Esophagus muscularis mucosa (tissue), 4 donors: Measurements from ENCODE around the gene TRPV4. TPM values are rescaled to one million over a fixed set of nuclear protein-coding genes. Genes with fewer than 3 reads are reported as not detected.
"Not testable (repeated sequence)": the region's sequence is repeated elsewhere in the genome, so short reads cannot be mapped to it uniquely, and the experiment has no call there.

Experiments
- DNase-seq: peaks from one replicate; pipeline ENCODE4 v3.0.0-alpha.2; 2017; ENCODE audit errors: extremely low spot score
- H3K27ac ChIP-seq, 4 donors: fragments of 200-600 bp; sonication (generic); replicated peaks in 1 of 4; 1 replicate in 3 of 4; 2 replicates in 1 of 4; pipeline ENCODE4 v1.5.1; 2016 to 2019; ENCODE audit warnings: mild to moderate bottlenecking in 1 of 4
- H3K27me3 ChIP-seq, 4 donors: fragments of 200-600 bp; sonication (generic); one replicate each; pipeline versions ENCODE4 v1.5.1 to v1.6.0; 2016 to 2019
- H3K36me3 ChIP-seq, 4 donors: fragments of 200-600 bp; sonication (generic); one replicate each; pipeline ENCODE4 v1.5.1; 2016 to 2019
- H3K4me1 ChIP-seq, 4 donors: fragments of 200-600 bp; sonication (generic); one replicate each; pipeline ENCODE4 v1.5.1; 2016 to 2019
- H3K4me3 ChIP-seq, 4 donors: fragments of 200-600 bp; sonication (generic); 1 replicate in 2 of 4; 2 replicates in 2 of 4; pipeline ENCODE4 v1.5.1; 2016 to 2019; ENCODE audit warnings: mild to moderate bottlenecking in 4 of 4, moderate library complexity in 1 of 4
- H3K9me3 ChIP-seq, 4 donors: fragments of 200-600 bp; sonication (generic); 1 replicate in 3 of 4; 2 replicates in 1 of 4; pipeline ENCODE4 v1.5.1; 2016 to 2019
- CTCF ChIP-seq, 3 experiments: fragments of 200-600 bp in 2 of 3; fragments of 450-650 bp in 1 of 3; sonication (generic) in 2 of 3; IDR thresholded peaks; one replicate each; pipeline ENCODE4 v1.5.1; 2017 to 2019; ENCODE audit warnings: antibody characterized with exemption in 3 of 3, mild to moderate bottlenecking in 2 of 3, moderate library complexity in 1 of 3
- EP300 ChIP-seq: sonication (generic); formaldehyde crosslinking; IDR thresholded peaks from one replicate; pipeline ENCODE4 v1.6.1; 2017; ENCODE audit warnings: antibody characterized with exemption
- POLR2A ChIP-seq: fragments of 450-650 bp; IDR thresholded peaks from one replicate; pipeline ENCODE4 v1.6.1; 2017; ENCODE audit warnings: antibody characterized with exemption, moderate library complexity, mild to moderate bottlenecking, low read depth
- POLR2AphosphoS5 ChIP-seq, 2 donors: sonication (generic); formaldehyde crosslinking; IDR thresholded peaks; one replicate each; pipeline ENCODE4 v1.6.1; 2017; ENCODE audit warnings: antibody characterized with exemption in 2 of 2
- WGBS: methylation state at CpG from one replicate; pipeline ENCODE4 v1.1.5; 2018; 5-methylcytosine and 5-hydroxymethylcytosine counted together
- intact Hi-C: fragments of 100-400 bp; cut with DNase I; formaldehyde crosslinking; loops from one replicate; pipeline ENCODE4 v1.15.1; 2023
- total RNA-seq, 4 donors: library from RNA; depleted of rRNA; stranded (reverse); fragments of >200 nt; gene quantifications; one replicate each; pipeline versions ENCODE4 v1.1.0 to v1.2.1, GENCODE V29; 2016

TRPV4 gene
- total RNA-seq, 4 donors from 2014 or later, result under 0.01 to 0.63 (median 0.35) TPM

DNA sequence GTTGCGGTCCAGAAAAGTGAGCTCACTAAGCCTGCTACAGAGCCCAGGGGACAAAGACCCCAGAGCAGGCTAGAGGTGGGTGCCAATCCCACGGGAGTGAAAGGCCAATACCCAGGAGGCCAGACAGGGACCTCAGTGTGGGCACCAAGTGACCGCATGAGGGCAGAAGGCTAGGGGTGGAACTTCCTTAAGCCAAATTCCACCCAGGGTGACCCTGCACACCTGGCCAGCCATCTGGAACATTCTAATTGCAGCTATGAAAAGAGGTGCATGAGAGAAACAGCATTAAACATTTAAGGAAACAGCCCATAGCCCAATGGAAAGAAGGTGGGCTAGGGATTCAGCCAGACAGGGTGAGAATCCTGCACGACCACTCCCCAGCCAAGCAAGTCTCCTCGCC lies 27.8 kb upstream of the TRPV4 start:
- intact Hi-C loops, result no loop called here
- DNase-seq, result no peak
- Histone ChIP-seq H3K4me1 (peaks cover 3 to 19% (median 15%) of the 10 kb centered on the region in 4 donors), H3K9me3 (no peaks in the 10 kb centered on the region), H3K36me3 (peaks cover 11 to 40% (median 37%) of the 10 kb centered on the region in 4 donors), H3K27me3 (no peaks in the 10 kb centered on the region), H3K27ac (no peak overlapping the region), H3K4me3 (no peak overlapping the region)
- TF ChIP-seq CTCF (IDR thresholded peaks at IDR 0.05) (no peak), POLR2AphosphoS5 (IDR thresholded peaks at IDR 0.05) (no peak), EP300 (no peak), POLR2A (no peak)
- WGBS, result 90% methylated on average over 5 of the region's 5 CpGs

DNA sequence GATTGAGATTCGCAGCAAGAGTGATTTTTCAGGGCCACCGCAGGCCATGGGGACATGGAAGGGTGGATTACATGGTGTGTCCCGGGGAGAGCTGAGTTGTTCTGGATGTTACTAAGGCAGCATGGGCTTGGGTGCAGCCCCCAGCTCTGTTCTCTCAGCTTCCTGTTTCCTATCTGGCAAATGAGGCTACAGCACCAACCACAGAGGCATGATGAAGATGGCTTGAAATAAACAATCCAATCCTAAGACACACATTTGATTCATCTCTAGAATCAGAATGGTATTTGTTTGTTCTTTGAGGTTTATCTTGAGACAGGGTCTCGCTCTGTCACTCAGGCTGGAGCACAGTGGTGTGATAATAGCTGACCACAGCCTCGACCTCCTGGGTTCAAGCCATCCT lies 25.6 kb upstream of the TRPV4 start:
- Histone ChIP-seq H3K9me3 (no peaks in the 10 kb centered on the region), H3K36me3 (peaks cover 24 to 61% (median 59%) of the 10 kb centered on the region in 4 donors), H3K27ac (no peak overlapping the region), H3K27me3 (no peaks in the 10 kb centered on the region), H3K4me1 (peaks cover 0 to under 1% (median under 1%) of the 10 kb centered on the region in 4 donors), H3K4me3 (no peak overlapping the region)
- no peak for TF ChIP-seq POLR2AphosphoS5 (IDR thresholded peaks at IDR 0.05)
- TF ChIP-seq EP300, result no peak
- DNase-seq, result no peak
- 97% methylated on average over 5 of the region's 5 CpGs for WGBS
- intact Hi-C loops, result no loop called here

DNA sequence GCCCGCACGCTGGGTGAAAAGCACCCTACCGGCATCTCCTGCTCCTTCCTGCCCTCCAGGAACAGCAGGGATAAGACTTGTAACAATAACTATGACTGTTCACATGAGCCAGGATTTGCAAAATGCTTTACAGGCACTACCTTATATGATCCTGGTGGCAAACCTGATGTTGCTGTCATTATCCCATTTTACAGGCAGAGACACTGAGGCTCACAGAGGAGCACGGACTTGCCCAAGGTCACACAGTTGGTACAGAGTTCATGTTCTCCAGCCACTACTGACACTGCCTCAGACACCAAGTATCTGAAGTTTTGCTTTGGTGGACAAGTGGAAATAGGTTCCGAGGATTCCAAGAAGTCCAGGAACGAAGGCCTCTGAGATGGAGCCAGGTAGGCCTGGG lies 24.5 kb upstream of the TRPV4 start:
- Histone ChIP-seq H3K27me3 (no peaks in the 10 kb centered on the region), H3K9me3 (no peaks in the 10 kb centered on the region), H3K27ac (no peak overlapping the region), H3K36me3 (peaks cover 24 to 65% (median 62%) of the 10 kb centered on the region in 4 donors), H3K4me3 (no peak overlapping the region), H3K4me1 (no peaks in the 10 kb centered on the region)
- no peak for DNase-seq
- intact Hi-C loops, result no loop called here
- TF ChIP-seq POLR2A, result no peak
- TF ChIP-seq CTCF (IDR thresholded peaks at IDR 0.05), result no peak
- no peak for TF ChIP-seq POLR2AphosphoS5 (IDR thresholded peaks at IDR 0.05)
- no peak for TF ChIP-seq EP300
- 94% methylated on average over 6 of the region's 6 CpGs for WGBS

GRCh38 chr12:109855377-109855776 lies 22.2 kb upstream of the TRPV4 start:
- no peak for DNase-seq
- H3K4me3 ChIP-seq, result no peak overlapping the region
- peaks cover 28 to 73% (median 67%) of the 10 kb centered on the region in 4 donors for H3K36me3 ChIP-seq
- H3K27me3 ChIP-seq, result no peaks in the 10 kb centered on the region
- no peaks in the 10 kb centered on the region for H3K9me3 ChIP-seq
- WGBS, result 90% methylated on average over 7 of the region's 14 CpGs
- H3K4me1 ChIP-seq, result no peaks in the 10 kb centered on the region
- no peak overlapping the region for H3K27ac ChIP-seq
- intact Hi-C loops, result no loop called here
- TF ChIP-seq POLR2A, result no peak
- no peak for TF ChIP-seq EP300
- TF ChIP-seq CTCF (IDR thresholded peaks at IDR 0.05), result no peak
- no peak for TF ChIP-seq POLR2AphosphoS5 (IDR thresholded peaks at IDR 0.05)

DNA sequence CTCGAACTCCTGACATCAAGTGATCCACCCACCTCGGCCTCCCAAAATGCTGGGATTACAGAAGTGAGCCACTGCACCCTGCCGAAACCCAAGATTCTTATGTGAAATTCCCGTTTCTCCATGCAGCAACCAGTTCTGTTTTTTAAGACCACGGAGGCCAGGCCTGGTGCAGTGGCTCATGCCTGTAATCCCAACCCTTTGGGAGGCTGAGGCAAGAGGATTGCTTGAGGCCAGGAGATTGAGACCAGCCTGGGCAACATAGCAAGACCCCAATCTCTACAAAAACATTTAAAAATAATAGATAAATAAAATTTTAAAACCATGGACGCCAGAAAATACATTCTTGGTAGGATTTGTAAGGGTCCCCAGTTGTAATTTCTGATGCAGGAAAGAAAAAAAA lies 17.3 kb upstream of the TRPV4 start:
- peaks cover 15 to 42% (median 34%) of the 10 kb centered on the region in 4 donors for H3K36me3 ChIP-seq
- H3K27me3 ChIP-seq, H3K9me3 ChIP-seq, H3K4me3 ChIP-seq, DNase-seq, H3K4me1 ChIP-seq, intact Hi-C loops, H3K27ac ChIP-seq: not testable (repeated sequence)
- WGBS, result 91% methylated on average over 6 of the region's 6 CpGs

GRCh38 chr12:109847142-109847735 lies 14.0 kb upstream of the TRPV4 start:
- DNase-seq, result no peak
- 61% methylated on average over 7 of the region's 7 CpGs for WGBS
- Histone ChIP-seq H3K27ac (no peak overlapping the region), H3K27me3 (no peaks in the 10 kb centered on the region), H3K4me3 (no peak overlapping the region), H3K9me3 (no peaks in the 10 kb centered on the region), H3K36me3 (peaks cover 0 to 14% (median 10%) of the 10 kb centered on the region in 4 donors), H3K4me1 (peaks cover 0 to 9% (median 8%) of the 10 kb centered on the region in 4 donors)
- intact Hi-C loops, result no loop called here
- no peak for TF ChIP-seq POLR2AphosphoS5 (IDR thresholded peaks at IDR 0.05)
- TF ChIP-seq EP300, result no peak
